T-cell (primary cell): ENCODE results near the gene SRRM3. TPM values are rescaled to one million over a fixed set of nuclear protein-coding genes. Genes with fewer than 3 reads are reported as not detected.
A peak's percentile ranks its signal among the peaks of the same experiment; 100 is the strongest.
"Not testable (repeated sequence)": the region's sequence is repeated elsewhere in the genome, so short reads cannot be mapped to it uniquely, and the experiment has no call there.

ENCODE experiments used
- ATAC-seq, 4 experiments: fragments of 200-7000 bp in 3 of 4; fragments of 150-1000 bp in 1 of 4; cut with Tn5 transposase; replicated peaks in 1 of 4; 1 replicate in 3 of 4; 2 replicates in 1 of 4; pipeline ENCODE4 v1.10.0; 2021; ENCODE audit warnings: moderate library complexity in 3 of 4, mild to moderate bottlenecking in 2 of 4, moderate number of reproducible peaks in 1 of 4
- CTCF ChIA-PET, 2 donors: fragments of 300-600 bp; sonication (Branson Sonifier 250); formaldehyde crosslinking; loops; one replicate each; lab custom pipeline; 2022; ENCODE audit warnings: antibody characterized with exemption in 2 of 2; lab: Charles Lee
- POLR2A ChIA-PET, 2 donors: fragments of 300-600 bp; sonication (Branson Sonifier 250); formaldehyde crosslinking; loops; one replicate each; lab custom pipeline; 2022; ENCODE audit warnings: antibody characterized with exemption in 2 of 2; lab: Charles Lee
- DNase-seq, 35 experiments: peaks; one replicate each; pipeline versions ENCODE4 v3.0.0 to v3.0.0-alpha.2; 2013 to 2023
- H3K27ac ChIP-seq: one replicate; pipeline ENCODE4 v1.5.1; 2013; ENCODE audit warnings: low read length
- H3K27me3 ChIP-seq, 2 experiments: replicated peaks in 1 of 2; 1 replicate in 1 of 2; 2 replicates in 1 of 2; pipeline versions ENCODE4 v1.6.1 to v1.7.0; 2013; ENCODE audit warnings: low read length in 1 of 2, mixed read lengths in 1 of 2; ENCODE audit not compliant: control insufficient read depth in 2 of 2, insufficient read depth in 2 of 2; ENCODE audit errors: extremely low read depth in 1 of 2
- H3K36me3 ChIP-seq, 2 donors: 1 replicate in 1 of 2; 2 replicates in 1 of 2; pipeline versions ENCODE4 v1.6.1 to v1.7.0; 2013; ENCODE audit warnings: low read length in 1 of 2; ENCODE audit not compliant: control insufficient read depth in 2 of 2, insufficient read depth in 1 of 2; ENCODE audit errors: extremely low read depth in 1 of 2
- H3K4me1 ChIP-seq, 2 experiments: 1 replicate in 1 of 2; 2 replicates in 1 of 2; pipeline versions ENCODE4 v1.6.1 to v1.7.0; 2013; ENCODE audit warnings: low read length in 2 of 2, mixed read lengths in 1 of 2; ENCODE audit not compliant: insufficient read depth in 2 of 2, control insufficient read depth in 1 of 2; ENCODE audit errors: extremely low read depth in 1 of 2
- H3K4me3 ChIP-seq, 2 donors: 1 replicate in 1 of 2; 2 replicates in 1 of 2; pipeline versions ENCODE4 v1.5.1 to v1.7.0; 2013; ENCODE audit warnings: mild to moderate bottlenecking in 2 of 2, low read length in 1 of 2, moderate library complexity in 1 of 2; ENCODE audit not compliant: control insufficient read depth in 1 of 2; ENCODE audit errors: extremely low read depth in 1 of 2
- H3K9me3 ChIP-seq: 2 replicates; pipeline ENCODE4 v1.7.0; 2013
- H3K27ac Mint-ChIP-seq, 2 donors: one replicate each; pipeline ENCODE4 v1.8.0; 2020 to 2021; ENCODE audit warnings: mild to moderate bottlenecking in 2 of 2, mixed read lengths in 2 of 2
- H3K27me3 Mint-ChIP-seq, 2 donors: one replicate each; pipeline ENCODE4 v1.8.0; 2021 to 2022; ENCODE audit warnings: mixed read lengths in 2 of 2
- H3K36me3 Mint-ChIP-seq: one replicate; pipeline ENCODE4 v1.8.0; 2021; ENCODE audit warnings: mixed read lengths
- H3K4me1 Mint-ChIP-seq, 3 donors: one replicate each; pipeline ENCODE4 v1.8.0; 2020 to 2022; ENCODE audit warnings: mixed read lengths in 3 of 3, mild to moderate bottlenecking in 1 of 3
- H3K4me3 Mint-ChIP-seq, 3 donors: one replicate each; pipeline ENCODE4 v1.8.0; 2020 to 2022; ENCODE audit warnings: mild to moderate bottlenecking in 3 of 3, mixed read lengths in 3 of 3, moderate library complexity in 3 of 3
- H3K9me3 Mint-ChIP-seq, 3 donors: one replicate each; pipeline ENCODE4 v1.8.0; 2020 to 2022; ENCODE audit warnings: mixed read lengths in 3 of 3
- WGBS: methylation state at CpG from one replicate; pipeline ENCODE4 v1.1.5; 2013; ENCODE audit warnings: missing lambda C conversion rate; ENCODE audit not compliant: insufficient coverage; 5-methylcytosine and 5-hydroxymethylcytosine counted together
- total RNA-seq, 35 experiments: library from RNA in 6 of 35; stranded (reverse) in 6 of 35; fragments of 120-200 nt in 1 of 35; gene quantifications; one replicate each; pipeline versions ENCODE4 v1.2.1 to v1.2.4 and lab custom pipeline; 2013 to 2026

The SRRM3 gene
- total RNA-seq, 5 donors from 2014 or later (not counting 1 experiment from before 2014, with no cell fraction given), result not detected

- no peak overlapping the region for H3K27ac Mint-ChIP-seq
- no peak overlapping the region for H3K27ac ChIP-seq
- H3K27me3 Mint-ChIP-seq, result no peaks in the 10 kb centered on the region
- DNase-seq, result no peak
- peaks cover 0 to 14% of the 10 kb centered on the region in 2 experiments for H3K27me3 ChIP-seq
- POLR2A ChIA-PET, result interaction anchor here in 1 of 2 donors (0.6 to 0.7 kb wide), 2 partner anchors 32 to 68 kb away, joined by 3 to 6 read pairs; no protein-coding TSS in a partner anchor
- H3K9me3 Mint-ChIP-seq, result no peaks in the 10 kb centered on the region
- H3K4me1 ChIP-seq, result peaks cover 0 to 11% of the 10 kb centered on the region in 2 experiments
- CTCF ChIA-PET, result interaction anchor here (0.6 to 2.4 kb wide), 7 partner anchors 19 to 502 kb away, joined by 3 to 14 read pairs (median 7); no protein-coding TSS in a partner anchor
- no peaks in the 10 kb centered on the region for H3K36me3 ChIP-seq
- ATAC-seq, result peak in 1 of 4 experiments; percentile 9
- H3K4me3 ChIP-seq, result no peak overlapping the region
- H3K9me3 ChIP-seq, result no peaks in the 10 kb centered on the region
- H3K4me3 Mint-ChIP-seq, result no peak overlapping the region
- no peaks in the 10 kb centered on the region for H3K36me3 Mint-ChIP-seq
- H3K4me1 Mint-ChIP-seq, result peaks cover 5 to 9% (median 6%) of the 10 kb centered on the region in 3 donors
- WGBS, result 13% methylated on average over 3 of the region's 5 CpGs
Measured at GRCh38 chr7:76292213-76292573, 90.5 kb downstream of the SRRM3 start.

- H3K36me3 Mint-ChIP-seq, H3K27ac Mint-ChIP-seq, DNase-seq, H3K9me3 Mint-ChIP-seq, H3K4me1 Mint-ChIP-seq, H3K27me3 Mint-ChIP-seq, H3K9me3 ChIP-seq, POLR2A ChIA-PET, H3K4me3 ChIP-seq, H3K27ac ChIP-seq, ATAC-seq, H3K36me3 ChIP-seq, H3K4me3 Mint-ChIP-seq: not testable (repeated sequence)
- WGBS, result 90% methylated on average over 5 of the region's 5 CpGs
- Histone ChIP-seq H3K4me1 (peaks cover 0 to 11% of the 10 kb centered on the region in 2 experiments), H3K27me3 (peaks cover 0 to 14% of the 10 kb centered on the region in 2 experiments)
- CTCF ChIA-PET, result interaction anchor here (0.6 to 1.8 kb wide), 4 partner anchors 21 to 115 kb away, joined by 3 to 14 read pairs (median 6); no protein-coding TSS in a partner anchor
Measured at GRCh38 chr7:76292911-76293310, 91.2 kb downstream of the SRRM3 start.

- Histone ChIP-seq H3K36me3 (no peaks in the 10 kb centered on the region), H3K4me3 (no peak overlapping the region), H3K9me3 (no peaks in the 10 kb centered on the region), H3K4me1 (peaks cover 0 to 11% of the 10 kb centered on the region in 2 experiments), H3K27ac (no peak overlapping the region), H3K27me3 (peaks cover 0 to 14% of the 10 kb centered on the region in 2 experiments)
- 91% methylated on average over 7 of the region's 8 CpGs for WGBS
- DNase-seq (no peak), ATAC-seq (no peak)
- no peaks in the 10 kb centered on the region for H3K36me3 Mint-ChIP-seq
- no peaks in the 10 kb centered on the region for H3K9me3 Mint-ChIP-seq
- peaks cover 5 to 9% (median 6%) of the 10 kb centered on the region in 3 donors for H3K4me1 Mint-ChIP-seq
- ChIA-PET POLR2A (interaction anchor here in 1 of 2 donors (0.6 kb wide), 1 partner anchor 18 kb away, joined by 3 read pairs; no protein-coding TSS in a partner anchor), CTCF (interaction anchor here in 1 of 2 donors (0.6 to 1.7 kb wide), 2 partner anchors 20 to 73 kb away, joined by 3 to 4 read pairs; no protein-coding TSS in a partner anchor)
- H3K27me3 Mint-ChIP-seq, result no peaks in the 10 kb centered on the region
- H3K4me3 Mint-ChIP-seq, result no peak overlapping the region
- no peak overlapping the region for H3K27ac Mint-ChIP-seq
Measured at GRCh38 chr7:76293407-76293901, 91.8 kb downstream of the SRRM3 start.

GRCh38 chr7:76294344-76295024, 92.8 kb downstream of the SRRM3 start:
- CTCF ChIA-PET, result interaction anchor here in 1 of 2 donors (1.7 kb wide), 1 partner anchor 19 kb away, joined by 4 read pairs; no protein-coding TSS in a partner anchor
- POLR2A ChIA-PET, result no interaction called here
- WGBS, result 66% methylated on average over 13 of the region's 20 CpGs
- ATAC-seq (no peak), DNase-seq (no peak)
- Histone ChIP-seq H3K4me3 (no peak overlapping the region), H3K4me1 (peaks cover 0 to 11% of the 10 kb centered on the region in 2 experiments), H3K27ac (no peak overlapping the region), H3K36me3 (no peaks in the 10 kb centered on the region), H3K27me3 (peaks cover 0 to 14% of the 10 kb centered on the region in 2 experiments), H3K9me3 (no peaks in the 10 kb centered on the region)
- H3K36me3 Mint-ChIP-seq, result no peaks in the 10 kb centered on the region
- H3K4me1 Mint-ChIP-seq, result peaks cover 5 to 9% (median 6%) of the 10 kb centered on the region in 3 donors
- no peaks in the 10 kb centered on the region for H3K27me3 Mint-ChIP-seq
- no peaks in the 10 kb centered on the region for H3K9me3 Mint-ChIP-seq
- no peak overlapping the region for H3K27ac Mint-ChIP-seq
- H3K4me3 Mint-ChIP-seq, result no peak overlapping the region

- Mint-ChIP-seq H3K9me3 (no peaks in the 10 kb centered on the region), H3K27me3 (no peaks in the 10 kb centered on the region), H3K27ac (no peak overlapping the region), H3K4me3 (no peak overlapping the region), H3K4me1 (peaks cover under 1 to 2% (median 1%) of the 10 kb centered on the region in 3 donors), H3K36me3 (no peaks in the 10 kb centered on the region)
- H3K27ac ChIP-seq, result no peak overlapping the region
- no peaks in the 10 kb centered on the region for H3K9me3 ChIP-seq
- ATAC-seq, result no peak
- POLR2A ChIA-PET, result no interaction called here
- 58% methylated on average over 9 of the region's 22 CpGs for WGBS
- CTCF ChIA-PET, result interaction anchor here in 1 of 2 donors (0.8 to 1.0 kb wide), 2 partner anchors 14 to 17 kb away, joined by 4 to 6 read pairs; no protein-coding TSS in a partner anchor
- DNase-seq, result no peak
- H3K27me3 ChIP-seq, result peaks cover 0 to 14% of the 10 kb centered on the region in 2 experiments
- peaks cover under 1 to 5% of the 10 kb centered on the region in 2 experiments for H3K4me1 ChIP-seq
- no peaks in the 10 kb centered on the region for H3K36me3 ChIP-seq
- no peak overlapping the region for H3K4me3 ChIP-seq
Measured at GRCh38 chr7:76296743-76297740, 95.3 kb downstream of the SRRM3 start.
